ENCODE data around the gene FOXP1. TPM values are rescaled to one million over a fixed set of nuclear protein-coding genes. Genes with fewer than 3 reads are reported as not detected.
A peak's percentile ranks its signal among the peaks of the same experiment; 100 is the strongest.

Gene FOXP1
- total and polyA plus RNA-seq, 7 experiments from 2014 or later = 104 to 537 (median 444) TPM

- ATAC-seq = no peak
- Histone ChIP-seq H3K4me3 (ENCODE audit: low read length) (no peak overlapping the region), H3K27ac (ENCODE audit: low read depth, low read length) (no peak overlapping the region), H3K27me3 (ENCODE audit: control insufficient read depth in 2 of 2, insufficient read depth in 2 of 2, low read length in 2 of 2) (no peaks in the 10 kb centered on the region), H3K4me1 (ENCODE audit: control insufficient read depth in 2 of 2, insufficient read depth in 2 of 2, low read length in 2 of 2) (peaks cover 0 to 16% of the 10 kb centered on the region in 2 donors), H3K36me3 (ENCODE audit: control insufficient read depth in 2 of 3, insufficient read depth in 3 of 3, low read length in 3 of 3) (peaks cover 0 to 18% (median 0%) of the 10 kb centered on the region in 3 experiments), H3K9me3 (ENCODE audit: control insufficient read depth in 2 of 3, low read length in 3 of 3) (no peaks in the 10 kb centered on the region)
- Mint-ChIP-seq H3K36me3 (peaks cover 10 to 57% (median 43%) of the 10 kb centered on the region in 5 donors), H3K9me3 (peaks cover 0 to 7% (median 0%) of the 10 kb centered on the region in 11 donors), H3K4me1 (peaks cover 2 to 86% (median 73%) of the 10 kb centered on the region in 7 donors), H3K27ac (peak overlapping the region in 4 of 9 donors; percentile 2 to 60 (median 46)), H3K27me3 (peaks cover 0 to 18% (median 0%) of the 10 kb centered on the region in 5 donors), H3K4me3 (no peak overlapping the region)
- CTCF ChIA-PET = no interaction called here
- POLR2A ChIA-PET = interaction anchor here (0.8 kb wide), 1 partner anchor 43 kb away, joined by 3 read pairs; no protein-coding TSS in a partner anchor
- DNase-seq = no peak
- intact Hi-C loops (cut with micrococcal nuclease) = no loop called here
Measured at GRCh38 chr3:71235846-71236245, 347.7 kb downstream of the FOXP1 start.

- Histone ChIP-seq H3K9me3 (ENCODE audit: control insufficient read depth in 2 of 3, low read length in 3 of 3) (no peaks in the 10 kb centered on the region), H3K36me3 (ENCODE audit: control insufficient read depth in 2 of 3, insufficient read depth in 3 of 3, low read length in 3 of 3) (peaks cover 0 to 18% (median 0%) of the 10 kb centered on the region in 3 experiments), H3K27ac (ENCODE audit: low read depth, low read length) (no peak overlapping the region), H3K27me3 (ENCODE audit: control insufficient read depth in 2 of 2, insufficient read depth in 2 of 2, low read length in 2 of 2) (no peaks in the 10 kb centered on the region), H3K4me1 (ENCODE audit: control insufficient read depth in 2 of 2, insufficient read depth in 2 of 2, low read length in 2 of 2) (peaks cover 7 to 45% of the 10 kb centered on the region in 2 donors), H3K4me3 (ENCODE audit: low read length) (no peak overlapping the region)
- H3K4me1 Mint-ChIP-seq = peaks cover 10 to 92% (median 82%) of the 10 kb centered on the region in 7 donors
- CTCF ChIA-PET = no interaction called here
- H3K4me3 Mint-ChIP-seq = peak overlapping the region in 2 of 10 donors; percentile 10 to 63
- peaks cover 10 to 44% (median 33%) of the 10 kb centered on the region in 5 donors for H3K36me3 Mint-ChIP-seq
- POLR2A ChIA-PET = interaction anchor here (0.6 to 0.7 kb wide), 2 partner anchors 10 to 17 kb away, joined by 3 read pairs; no protein-coding TSS in a partner anchor
- ATAC-seq (no peak), DNase-seq (no peak)
- H3K27ac Mint-ChIP-seq = peak overlapping the region in 5 of 9 donors; percentile 14 to 77 (median 70)
- H3K27me3 Mint-ChIP-seq = peaks cover 0 to 34% (median 0%) of the 10 kb centered on the region in 5 donors
- intact Hi-C loops (cut with micrococcal nuclease) = loop anchor here in 1 of 2 donors (5.0 kb wide), 1 partner anchor 349 kb away; the partner anchor contains the start of gene FOXP1
- H3K9me3 Mint-ChIP-seq = peaks cover 0 to 7% (median 0%) of the 10 kb centered on the region in 11 donors
Measured at GRCh38 chr3:71232895-71233294, 350.6 kb downstream of the FOXP1 start.

GRCh38 chr3:71232175-71232679 lies 351.3 kb downstream of the FOXP1 start:
- Mint-ChIP-seq H3K27me3 (peaks cover 0 to 40% (median 0%) of the 10 kb centered on the region in 5 donors), H3K4me1 (peaks cover 15 to 92% (median 83%) of the 10 kb centered on the region in 7 donors), H3K36me3 (peaks cover 10 to 38% (median 28%) of the 10 kb centered on the region in 5 donors), H3K9me3 (peaks cover 0 to 7% (median 0%) of the 10 kb centered on the region in 11 donors), H3K4me3 (peak overlapping the region in 7 of 10 donors; percentile 10 to 63 (median 43)), H3K27ac (peak overlapping the region in 8 of 9 donors; percentile 65 to 83 (median 74))
- ChIA-PET POLR2A (no interaction called here), CTCF (interaction anchor here (1.0 kb wide), 1 partner anchor 114 kb away, joined by 3 read pairs; no protein-coding TSS in a partner anchor)
- Histone ChIP-seq H3K27ac (ENCODE audit: low read depth, low read length) (no peak overlapping the region), H3K27me3 (ENCODE audit: control insufficient read depth in 2 of 2, insufficient read depth in 2 of 2, low read length in 2 of 2) (no peaks in the 10 kb centered on the region), H3K36me3 (ENCODE audit: control insufficient read depth in 2 of 3, insufficient read depth in 3 of 3, low read length in 3 of 3) (peaks cover 0 to 18% (median 0%) of the 10 kb centered on the region in 3 experiments), H3K9me3 (ENCODE audit: control insufficient read depth in 2 of 3, low read length in 3 of 3) (no peaks in the 10 kb centered on the region), H3K4me3 (ENCODE audit: low read length) (no peak overlapping the region), H3K4me1 (ENCODE audit: control insufficient read depth in 2 of 2, insufficient read depth in 2 of 2, low read length in 2 of 2) (peaks cover 14 to 52% of the 10 kb centered on the region in 2 donors)
- DNase-seq (no peak), ATAC-seq (no peak)
- intact Hi-C loops (cut with micrococcal nuclease) = loop anchor here in 1 of 2 donors (5.0 kb wide), 1 partner anchor 350 kb away; the partner anchor contains the start of gene FOXP1

GRCh38 chr3:71231680-71232079 lies 351.8 kb downstream of the FOXP1 start:
- H3K27me3 Mint-ChIP-seq = peaks cover 0 to 40% (median 0%) of the 10 kb centered on the region in 5 donors
- Histone ChIP-seq H3K4me3 (ENCODE audit: low read length) (no peak overlapping the region), H3K36me3 (ENCODE audit: control insufficient read depth in 2 of 3, insufficient read depth in 3 of 3, low read length in 3 of 3) (peaks cover 0 to 18% (median 0%) of the 10 kb centered on the region in 3 experiments), H3K4me1 (ENCODE audit: control insufficient read depth in 2 of 2, insufficient read depth in 2 of 2, low read length in 2 of 2) (peaks cover 19 to 57% of the 10 kb centered on the region in 2 donors), H3K27ac (ENCODE audit: low read depth, low read length) (no peak overlapping the region), H3K27me3 (ENCODE audit: control insufficient read depth in 2 of 2, insufficient read depth in 2 of 2, low read length in 2 of 2) (no peaks in the 10 kb centered on the region), H3K9me3 (ENCODE audit: control insufficient read depth in 2 of 3, low read length in 3 of 3) (no peaks in the 10 kb centered on the region)
- H3K9me3 Mint-ChIP-seq = peaks cover 0 to 7% (median 0%) of the 10 kb centered on the region in 11 donors
- ChIA-PET POLR2A (no interaction called here), CTCF (interaction anchor here (1.0 kb wide), 1 partner anchor 113 kb away, joined by 3 read pairs; no protein-coding TSS in a partner anchor)
- peak overlapping the region in 8 of 9 donors; percentile 65 to 83 (median 74) for H3K27ac Mint-ChIP-seq
- DNase-seq = no peak
- peaks cover 10 to 37% (median 28%) of the 10 kb centered on the region in 5 donors for H3K36me3 Mint-ChIP-seq
- peak overlapping the region in 4 of 10 donors; percentile 30 to 60 (median 42) for H3K4me3 Mint-ChIP-seq
- no peak for ATAC-seq
- intact Hi-C loops (cut with micrococcal nuclease) = loop anchor here in 1 of 2 donors (2.0 to 5.0 kb wide), 3 partner anchors 13 to 351 kb away; partner anchors contain the start of gene FOXP1
- H3K4me1 Mint-ChIP-seq = peaks cover 21 to 97% (median 87%) of the 10 kb centered on the region in 7 donors

GRCh38 chr3:71229905-71230657 lies 353.4 kb downstream of the FOXP1 start:
- H3K4me3 ChIP-seq (ENCODE audit: low read length) = no peak overlapping the region
- POLR2A ChIA-PET = no interaction called here
- peaks cover 3 to 24% (median 15%) of the 10 kb centered on the region in 5 donors for H3K36me3 Mint-ChIP-seq

More at GRCh38 chr3:71229905-71230657, 353.4 kb downstream of the FOXP1 start:
- peaks cover 32 to 100% (median 92%) of the 10 kb centered on the region in 7 donors for H3K4me1 Mint-ChIP-seq
- Histone ChIP-seq H3K4me1 (ENCODE audit: control insufficient read depth in 2 of 2, insufficient read depth in 2 of 2, low read length in 2 of 2) (peaks cover 21 to 71% of the 10 kb centered on the region in 2 donors), H3K27ac (ENCODE audit: low read depth, low read length) (peak overlapping the region; percentile 32), H3K36me3 (ENCODE audit: control insufficient read depth in 2 of 3, insufficient read depth in 3 of 3, low read length in 3 of 3) (peaks cover 0 to 6% (median 0%) of the 10 kb centered on the region in 3 experiments), H3K9me3 (ENCODE audit: control insufficient read depth in 2 of 3, low read length in 3 of 3) (no peaks in the 10 kb centered on the region), H3K27me3 (ENCODE audit: control insufficient read depth in 2 of 2, insufficient read depth in 2 of 2, low read length in 2 of 2) (no peaks in the 10 kb centered on the region)
- intact Hi-C loops (cut with micrococcal nuclease) = loop anchor here (2.0 to 10.0 kb wide), 9 partner anchors 15 to 497 kb away; partner anchors contain the start of genes EIF4E3 (in 1 of the 2) and FOXP1 (in 1 of the 2)
- H3K27ac Mint-ChIP-seq = peak overlapping the region in 8 of 9 donors; percentile 59 to 91 (median 79)
- DNase-seq = peak in 6 of 9 donors; percentile 25 to 56 (median 40)
- H3K9me3 Mint-ChIP-seq = no peaks in the 10 kb centered on the region
- peaks cover 0 to 47% (median 0%) of the 10 kb centered on the region in 5 donors for H3K27me3 Mint-ChIP-seq
- CTCF ChIA-PET = interaction anchor here (0.5 to 0.9 kb wide), 3 partner anchors 72 to 332 kb away, joined by 3 read pairs; no protein-coding TSS in a partner anchor
- peak overlapping the region in 7 of 10 donors; percentile 17 to 58 (median 43) for H3K4me3 Mint-ChIP-seq
- no peak for ATAC-seq

All from naive thymus-derived CD4-positive, alpha-beta T cell (primary cell).